ENCODE data around the gene SH3RF3.

DNA sequence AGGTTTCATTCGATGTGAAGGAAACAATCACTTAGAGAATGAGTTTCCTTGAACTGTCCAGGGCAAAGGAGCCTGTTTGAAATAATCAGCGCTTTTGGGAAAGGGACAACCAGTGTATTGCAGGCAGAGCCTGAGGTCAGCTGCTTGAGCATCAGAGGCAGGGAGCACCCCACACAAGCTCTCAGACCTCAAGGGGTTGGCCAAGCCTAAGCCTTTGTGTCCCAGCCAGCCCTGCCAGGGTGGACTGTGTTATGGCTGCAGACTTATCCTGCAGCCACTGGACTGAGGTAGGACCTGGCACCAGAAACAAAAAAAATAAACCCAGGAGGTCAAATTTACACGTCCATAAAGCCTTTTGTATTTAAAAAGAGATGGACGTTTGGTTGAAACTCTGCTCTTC, 256.5 kb downstream of the SH3RF3 start:
- TF ChIP-seq ZBTB33 (IDR thresholded peaks at IDR 0.05; ENCODE audit: borderline replicate concordance, low read depth), result no peak
- TF ChIP-seq CTCF (IDR thresholded peaks at IDR 0.05), result no peak
- TF ChIP-seq RXRA (IDR thresholded peaks at IDR 0.05; ENCODE audit: borderline replicate concordance, low read depth), result no peak
- TF ChIP-seq NRF1 (IDR thresholded peaks at IDR 0.05; ENCODE audit: low read depth, low read length), result no peak
- TF ChIP-seq, protein P1, sequence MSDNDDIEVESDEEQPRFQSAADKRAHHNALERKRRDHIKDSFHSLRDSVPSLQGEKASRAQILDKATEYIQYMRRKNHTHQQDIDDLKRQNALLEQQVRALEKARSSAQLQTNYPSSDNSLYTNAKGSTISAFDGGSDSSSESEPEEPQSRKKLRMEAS (IDR thresholded peaks at IDR 0.05; ENCODE audit: low read depth), result no peak
- TF ChIP-seq IRF3 (IDR thresholded peaks at IDR 0.05; ENCODE audit: low read depth, low read length), result no peak
- TF ChIP-seq USF2 (IDR thresholded peaks at IDR 0.05; ENCODE audit: borderline replicate concordance, low read depth, low read length), result no peak

Data from SK-N-SH (cell line).